Measurements from ENCODE around the gene TLE3.

Gene TLE3

DNA sequence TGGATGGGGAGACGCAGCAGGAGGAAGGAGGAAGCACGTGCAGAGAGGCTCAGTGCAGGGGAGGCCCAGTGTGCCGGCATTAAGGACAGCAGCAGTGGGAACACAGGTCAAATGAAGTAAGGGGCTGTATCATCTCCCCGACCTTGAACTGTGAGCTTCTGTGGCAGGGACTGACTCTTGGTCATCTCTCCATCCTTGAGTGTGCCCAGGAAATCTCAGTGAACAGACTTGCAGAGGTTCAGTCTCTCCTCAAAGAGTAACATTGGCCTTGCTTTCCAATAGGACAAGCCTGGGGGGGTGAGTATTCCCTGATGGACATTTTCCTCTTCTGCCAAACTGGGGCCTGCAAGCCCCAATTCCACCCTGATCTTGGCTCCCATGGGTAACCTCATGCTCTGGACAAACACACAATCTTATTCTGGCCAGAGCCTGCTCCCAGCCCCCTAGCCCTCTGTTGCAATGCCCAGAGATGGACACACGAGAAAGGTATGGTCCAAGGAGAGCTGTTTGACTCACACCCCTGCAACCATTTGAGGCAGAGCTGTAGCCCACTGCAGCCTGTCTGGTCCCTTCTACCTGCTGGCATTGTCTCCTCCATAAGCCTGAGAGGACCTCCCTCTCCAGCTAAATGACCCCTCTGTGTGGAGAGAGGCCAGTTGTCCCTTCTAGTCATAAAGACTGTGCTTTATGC lies 50.9 kb downstream of the TLE3 start:
- no peak for DNase-seq

DNA sequence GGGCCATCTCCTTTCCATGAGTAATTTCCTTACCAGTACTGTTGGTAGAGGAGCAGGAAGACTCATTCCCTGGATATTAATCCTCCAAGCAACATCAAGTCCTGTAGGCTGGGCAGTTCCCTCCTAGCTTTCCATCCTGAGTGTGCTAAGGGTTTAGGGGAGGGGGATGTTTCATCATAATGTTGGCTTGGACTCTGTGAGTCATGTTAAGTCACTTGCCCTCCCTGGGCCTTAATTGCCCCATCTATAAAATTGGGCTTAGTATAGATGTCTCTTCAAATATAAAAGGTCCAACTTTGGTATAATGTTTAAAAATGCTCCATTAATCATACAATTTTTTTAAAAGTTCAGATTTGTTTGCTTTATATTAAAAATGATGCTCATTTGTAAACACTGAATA lies 52.7 kb downstream of the TLE3 start:
- no peak for DNase-seq

DNA sequence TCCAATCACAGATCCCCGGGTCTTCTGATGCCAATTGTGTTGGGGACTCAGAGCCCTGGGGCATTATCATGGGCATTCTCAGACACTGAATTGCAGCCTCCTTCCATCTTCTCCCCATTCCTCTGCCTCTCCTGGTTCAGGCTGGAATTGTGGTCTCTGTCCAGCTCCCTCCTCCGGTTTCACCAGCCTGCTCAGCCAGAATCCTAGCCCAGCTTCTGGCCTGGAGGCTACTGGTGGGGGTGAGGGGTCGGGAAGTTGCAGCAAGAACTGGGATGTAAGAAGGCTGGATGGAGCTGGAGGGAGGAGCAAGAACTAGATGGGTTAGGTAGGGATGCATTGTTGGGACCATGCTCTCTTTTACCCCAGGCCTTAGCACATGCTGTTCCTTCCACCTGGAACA lies 53.5 kb downstream of the TLE3 start:
- no peak for DNase-seq

DNA sequence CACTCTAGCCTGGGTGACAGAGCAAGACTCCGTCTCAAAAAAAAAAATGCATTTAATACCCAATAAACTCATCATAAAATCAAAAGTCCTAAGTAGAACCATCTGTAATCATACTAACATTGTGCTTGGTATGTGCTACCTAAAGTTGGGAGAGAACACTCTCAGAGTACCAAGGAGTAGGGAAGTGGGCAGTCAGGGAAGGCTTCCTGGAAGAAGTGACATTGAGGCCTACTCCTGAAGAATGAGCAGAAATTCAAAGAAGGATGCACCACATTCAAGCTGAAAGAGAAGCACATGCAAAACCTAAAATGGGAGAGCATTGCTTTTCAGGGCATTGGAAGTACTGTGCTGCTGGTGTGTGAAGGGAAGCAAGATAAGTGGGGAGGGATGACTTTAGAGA lies 54.1 kb downstream of the TLE3 start:
- no peak for DNase-seq

DNA sequence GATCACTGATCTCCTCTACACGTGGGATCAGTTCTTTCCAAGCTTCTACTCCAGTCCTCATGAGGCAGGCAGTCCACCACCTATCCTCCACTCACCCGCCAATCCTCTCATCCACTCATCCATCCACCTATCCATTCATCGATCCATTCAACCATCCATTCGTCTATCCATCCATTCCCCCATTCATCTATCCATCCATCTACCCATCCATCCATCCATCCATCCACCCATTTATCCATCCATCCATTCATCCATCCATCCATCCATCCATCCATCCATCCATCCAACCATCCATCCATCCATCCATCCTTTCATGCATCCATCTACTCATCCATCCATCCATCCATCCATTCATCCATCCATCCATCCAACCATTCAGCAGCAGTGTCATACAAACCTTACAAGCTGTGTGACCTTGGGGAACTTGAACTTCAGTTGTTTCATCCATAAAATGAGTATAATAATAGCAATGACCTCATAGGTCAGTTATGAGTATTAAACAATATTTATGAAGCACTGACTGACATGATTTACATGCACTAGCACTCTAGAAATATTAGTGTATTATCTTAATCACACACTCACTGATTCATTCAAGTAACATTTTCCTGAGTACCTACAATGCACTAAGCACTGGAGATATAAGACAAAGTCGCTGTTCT lies 55.0 kb downstream of the TLE3 start:
- DNase-seq: no peak

DNA sequence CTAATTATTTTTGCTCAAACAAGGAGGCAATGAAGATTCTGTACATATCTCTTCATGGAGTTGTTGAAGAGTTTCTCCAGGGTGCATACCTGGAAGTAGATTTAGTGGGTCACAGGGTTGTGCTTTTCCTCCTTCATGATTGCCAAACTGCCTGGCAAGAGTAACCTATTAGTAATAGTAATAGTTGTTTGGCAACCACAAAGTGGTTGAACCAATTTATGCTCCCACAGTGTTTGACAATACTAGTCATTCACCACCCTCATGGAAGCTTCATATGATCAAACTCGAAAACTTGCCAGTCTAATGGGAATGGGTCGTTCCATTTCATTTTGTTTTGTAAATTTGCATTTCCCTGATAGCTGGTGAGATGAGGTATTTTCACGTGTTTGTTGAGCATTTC lies 57.8 kb downstream of the TLE3 start:
- peak; percentile 11 for DNase-seq

DNA sequence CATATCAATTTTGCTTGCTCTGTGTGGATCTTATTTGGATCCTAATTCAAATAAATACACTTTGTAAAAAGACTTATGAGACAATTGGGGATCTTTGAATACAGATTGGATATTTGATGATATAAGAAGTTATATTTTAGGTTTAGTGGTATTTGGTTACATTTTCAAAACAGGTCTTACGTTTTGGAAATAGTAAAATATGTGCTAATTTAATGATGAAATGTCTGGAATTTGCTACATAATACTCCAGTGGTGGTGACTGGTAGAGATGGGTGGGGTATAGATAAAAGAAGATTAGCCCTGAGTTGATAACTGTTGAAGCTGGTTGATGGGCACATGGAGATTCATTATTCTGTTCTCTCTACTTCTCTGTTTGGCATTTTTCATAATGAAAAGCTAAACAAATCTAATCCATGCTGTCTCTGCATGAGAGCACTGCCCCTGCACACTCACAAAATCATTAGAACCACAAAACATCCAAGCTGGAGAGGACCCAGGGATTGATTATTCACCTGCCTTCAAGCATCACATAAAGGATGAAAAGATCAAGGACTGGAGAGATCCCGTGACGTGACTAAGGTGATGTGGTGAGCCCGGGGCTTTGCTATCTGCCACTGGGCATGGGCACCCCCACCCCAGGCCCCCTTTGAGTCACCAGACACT lies 58.9 kb downstream of the TLE3 start:
- no peak for DNase-seq

DNA sequence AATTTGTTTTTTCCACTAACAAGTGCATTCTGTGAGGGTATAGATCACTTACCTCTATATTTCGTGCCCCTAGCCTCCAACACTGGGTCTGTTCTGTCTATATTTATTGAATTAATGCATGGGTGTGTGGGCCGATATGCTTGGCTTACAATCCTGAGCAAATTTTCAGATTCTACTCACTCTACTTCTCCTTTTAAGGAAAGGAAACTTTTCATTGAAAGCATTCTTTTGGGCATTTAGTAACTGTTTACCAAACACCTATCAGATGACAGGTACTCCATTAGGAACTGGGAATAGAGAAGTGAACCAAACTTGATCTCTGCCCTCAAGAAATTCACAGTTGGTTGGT lies 60.5 kb downstream of the TLE3 start:
- DNase-seq: no peak

DNA sequence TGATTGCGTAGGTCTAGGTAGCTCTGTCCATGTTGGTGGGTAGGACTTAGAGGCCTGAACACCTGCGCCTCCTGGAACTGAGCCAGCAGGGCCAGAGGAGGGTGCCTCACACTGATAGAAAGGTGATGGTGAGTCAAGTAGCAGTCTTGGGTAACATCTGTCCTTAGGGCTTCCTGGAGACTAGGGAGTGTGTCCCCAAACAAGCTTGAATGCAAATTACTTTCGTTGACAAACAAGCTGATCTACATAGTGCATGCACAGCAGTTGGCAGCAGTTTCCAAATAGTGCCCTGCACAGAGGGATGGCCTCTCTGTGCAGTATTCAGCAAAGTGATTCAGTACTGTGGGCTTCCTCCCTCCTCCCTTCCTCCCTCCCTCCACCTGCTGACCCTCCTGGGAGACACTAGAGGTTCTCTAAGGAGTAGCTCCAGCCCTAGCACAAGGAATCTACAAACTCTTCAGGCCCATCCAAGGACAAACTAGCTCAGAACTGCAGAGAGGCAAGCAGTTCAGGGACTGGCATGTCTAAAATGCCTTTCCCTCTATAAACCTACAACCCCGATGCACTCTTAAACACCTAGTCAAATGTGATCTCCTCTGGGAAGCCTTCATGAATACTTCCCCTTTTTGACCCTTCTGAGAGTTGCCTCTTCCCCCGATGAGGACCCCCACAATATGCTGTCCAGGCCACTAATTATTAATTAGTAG lies 61.0 kb downstream of the TLE3 start:
- DNase-seq: no peak

DNA sequence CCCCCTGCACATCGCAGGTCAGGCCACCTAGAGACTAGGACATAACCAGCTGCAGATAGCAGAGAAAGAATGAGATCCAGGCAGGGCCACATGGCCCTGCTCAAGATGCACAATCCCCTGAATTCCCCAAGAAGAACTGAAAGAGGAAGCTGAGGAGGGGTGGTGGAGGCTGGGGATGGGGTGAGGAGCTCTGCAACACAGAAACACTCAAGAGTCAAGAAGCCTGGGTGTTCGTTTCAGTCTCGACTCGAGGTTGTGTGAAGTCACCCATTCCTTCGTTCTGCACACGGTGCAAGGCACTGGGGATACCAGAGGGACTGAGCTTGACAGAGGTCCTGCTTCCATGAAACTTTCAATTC lies 62.0 kb downstream of the TLE3 start:
- DNase-seq: no peak

DNA sequence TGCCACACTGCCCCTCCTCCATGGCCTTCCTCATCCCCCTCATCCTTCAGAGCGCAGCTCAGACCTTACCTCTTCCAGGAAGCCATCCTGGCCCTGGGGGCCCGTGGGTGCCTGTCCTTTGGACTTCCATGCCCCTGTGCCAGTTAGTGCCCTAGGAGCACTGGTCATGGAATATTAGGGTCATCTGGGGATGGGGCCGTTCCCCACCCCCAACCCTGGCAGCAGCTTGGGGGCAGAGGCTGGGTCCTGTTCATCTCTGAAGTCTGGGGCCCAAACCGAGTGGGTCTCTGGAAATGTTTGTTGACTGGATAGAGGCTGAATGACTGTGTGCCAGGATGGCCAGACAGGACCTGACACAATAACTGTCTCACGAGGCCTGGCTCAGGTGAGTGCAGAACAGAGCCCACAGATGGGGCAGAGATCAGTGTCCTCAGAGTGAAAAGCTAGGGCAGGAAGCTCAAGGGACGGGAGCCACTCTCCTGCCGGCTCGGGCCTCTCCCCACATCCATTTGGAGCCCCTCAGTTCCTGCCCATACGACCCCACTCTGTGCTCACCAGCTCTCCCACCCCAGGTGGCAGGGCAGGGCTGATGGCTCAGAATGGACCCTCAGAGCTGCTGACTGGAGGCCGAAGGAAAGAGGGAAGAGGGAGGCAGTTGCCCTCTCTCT lies 62.5 kb downstream of the TLE3 start:
- DNase-seq: no peak

DNA sequence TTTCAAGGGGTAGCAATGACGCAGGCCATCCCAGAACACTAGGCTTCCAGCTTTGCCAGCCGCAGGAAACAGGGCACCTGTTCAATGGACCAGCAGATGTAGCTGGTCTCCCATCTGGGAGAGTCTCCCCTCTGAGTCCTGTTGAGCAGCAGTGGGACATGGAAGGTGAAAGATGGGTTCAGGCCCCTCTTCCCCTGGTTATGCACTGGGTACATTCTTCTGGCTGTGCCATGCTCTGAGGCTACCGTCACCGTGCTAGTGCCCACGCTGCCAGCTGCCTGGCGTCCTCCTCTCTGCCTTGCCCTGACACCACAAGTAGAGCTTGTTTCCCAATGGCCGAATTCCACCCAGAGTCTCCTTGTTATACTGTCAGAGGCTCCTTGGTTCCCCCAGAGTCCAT lies 63.1 kb downstream of the TLE3 start:
- DNase-seq: no peak

DNA sequence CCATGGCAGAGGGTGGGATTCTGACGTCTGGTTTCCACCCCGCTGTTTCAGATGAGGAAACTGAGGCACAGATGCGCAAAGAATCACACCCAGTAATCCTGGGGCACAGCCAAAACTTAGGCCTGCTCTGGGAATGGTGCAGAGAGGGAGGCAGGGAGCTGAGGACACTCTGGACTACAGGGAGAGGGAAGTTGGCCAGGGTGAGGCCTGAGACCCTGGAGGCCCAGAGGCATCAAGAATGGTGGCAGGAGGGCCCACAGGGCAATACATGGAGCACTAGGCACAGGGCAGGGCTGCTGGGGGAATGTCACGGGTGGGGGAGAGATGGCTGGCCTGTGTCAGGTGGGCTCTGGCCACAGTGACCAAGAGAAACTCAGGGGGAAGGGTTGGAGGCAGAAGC lies 63.6 kb downstream of the TLE3 start:
- no peak for DNase-seq

DNA sequence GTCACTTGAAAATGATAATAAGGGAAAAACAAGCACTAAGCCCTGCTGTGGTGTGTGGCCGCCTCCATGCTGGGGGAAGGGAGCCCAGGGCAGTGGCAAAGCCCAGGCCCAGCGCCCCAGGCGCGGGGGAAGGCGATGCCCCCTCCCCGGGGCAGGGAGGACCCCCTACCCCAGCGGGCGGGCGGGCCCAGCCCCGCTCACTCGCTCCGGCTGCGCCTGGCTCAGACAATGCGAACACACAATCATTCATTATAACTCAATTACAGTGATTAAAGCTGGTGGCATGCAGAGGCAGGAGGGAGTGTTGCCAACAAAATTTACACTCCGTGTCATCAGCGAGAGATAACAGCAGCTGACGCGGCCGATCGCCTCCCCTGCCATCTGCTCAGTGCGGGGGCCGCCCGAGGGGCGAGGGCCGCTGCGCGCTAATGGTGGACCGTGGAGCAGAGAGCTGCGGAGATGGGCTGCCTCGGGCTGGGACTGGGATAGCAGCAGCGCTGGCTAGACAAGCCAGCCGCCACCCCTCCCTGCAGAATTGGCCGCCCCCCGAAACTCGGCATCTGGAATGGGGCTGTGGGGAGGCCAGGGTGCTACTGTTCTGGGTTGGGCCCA lies 64.1 kb downstream of the TLE3 start:
- no peak for DNase-seq

DNA sequence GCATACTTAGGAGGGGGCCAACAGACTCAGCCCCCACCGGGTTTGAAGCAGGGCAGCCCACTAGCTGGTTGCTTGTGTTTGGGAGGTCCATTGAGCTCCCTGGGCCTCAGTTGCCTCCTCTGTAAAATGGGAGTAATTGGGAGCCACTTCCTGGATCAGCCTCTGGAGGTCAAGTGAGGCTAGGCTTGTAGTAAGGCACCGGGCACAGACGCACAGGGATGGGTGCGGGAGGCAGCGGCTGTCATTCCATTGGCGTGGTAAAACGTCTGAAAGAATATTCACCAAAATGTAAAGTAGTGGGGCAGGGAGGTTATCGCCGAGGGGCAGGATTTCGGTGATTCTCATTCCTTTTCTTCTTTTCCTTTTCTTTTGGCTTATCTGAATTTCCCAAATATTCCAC lies 64.6 kb downstream of the TLE3 start:
- DNase-seq: no peak

DNA sequence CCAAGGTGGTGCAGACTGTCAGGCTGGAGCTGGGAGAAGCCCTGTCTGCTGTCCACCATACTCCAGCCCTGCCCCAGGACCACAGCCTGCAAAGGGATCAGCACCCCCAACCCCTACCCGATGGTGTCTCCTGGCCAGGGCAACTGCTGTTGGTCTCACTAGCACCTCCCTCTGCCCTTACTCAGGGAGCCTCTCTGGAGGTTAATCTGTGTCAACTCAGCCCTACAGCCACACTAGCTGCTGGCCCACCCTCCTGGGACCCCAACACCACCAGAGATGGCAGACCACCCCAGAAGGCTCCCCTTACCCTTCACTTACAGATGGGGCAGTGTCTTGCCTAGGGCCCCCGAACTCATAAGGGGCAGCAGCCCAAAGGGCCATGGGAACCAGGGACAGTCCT lies 65.2 kb downstream of the TLE3 start:
- DNase-seq: no peak

DNA sequence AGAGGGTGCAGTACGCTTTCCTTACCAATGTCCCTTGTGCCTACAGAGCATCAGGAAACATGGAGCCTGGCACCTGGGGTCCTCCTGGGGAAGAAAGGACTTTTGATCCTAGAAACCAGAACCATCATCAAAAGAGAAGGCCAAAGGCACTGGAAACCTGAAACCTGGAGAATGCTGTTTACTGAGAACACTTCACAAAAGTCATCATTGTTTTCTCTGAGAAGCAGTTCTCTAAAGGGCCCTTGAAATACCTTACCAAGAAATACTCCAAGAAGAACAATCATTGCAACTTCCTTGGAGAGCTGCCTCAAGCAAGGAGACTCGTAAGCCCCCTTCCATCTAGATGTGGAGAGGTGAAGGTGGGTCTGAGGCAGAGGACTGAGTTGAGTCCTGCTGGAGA lies 66.0 kb downstream of the TLE3 start:
- DNase-seq: no peak

DNA sequence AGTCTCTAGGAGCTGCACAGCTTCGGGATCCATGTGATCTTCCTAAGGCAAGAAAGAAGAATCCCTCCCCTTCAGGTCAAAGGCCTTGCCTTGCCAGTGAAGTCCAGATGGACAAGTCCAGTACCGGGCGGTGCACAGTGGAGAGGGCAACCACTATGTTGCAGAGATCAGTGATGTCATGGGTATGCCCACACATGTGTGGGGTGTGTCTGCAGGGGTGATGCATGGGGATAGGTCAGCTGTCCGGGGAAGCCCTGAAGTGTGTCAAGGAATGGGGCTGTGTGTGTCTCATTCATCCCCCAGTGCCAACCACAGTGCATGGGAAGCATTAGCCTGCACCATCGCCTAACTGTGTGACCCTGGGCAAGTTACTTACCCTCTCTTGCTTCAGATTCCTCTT lies 66.5 kb downstream of the TLE3 start:
- DNase-seq: no peak

DNA sequence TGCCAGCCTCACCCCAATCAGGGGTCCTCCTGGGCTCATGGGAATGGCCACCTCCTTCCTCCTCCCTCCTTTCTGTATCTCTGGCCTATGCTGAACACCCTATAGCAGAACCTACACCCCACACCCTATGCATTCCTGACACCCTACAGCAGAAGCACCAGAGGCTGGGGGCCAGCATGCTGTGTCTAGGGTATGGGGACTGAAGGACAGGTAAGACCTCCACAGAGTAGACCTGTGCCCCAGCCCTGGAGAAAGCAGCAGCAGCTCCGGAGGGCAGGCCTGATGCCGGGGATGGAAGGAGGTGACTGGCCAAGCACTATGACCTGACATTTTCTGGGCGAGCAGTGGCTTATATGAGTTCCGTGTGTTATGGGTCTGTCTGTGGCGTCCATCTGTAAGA lies 66.9 kb downstream of the TLE3 start:
- DNase-seq: no peak

DNA sequence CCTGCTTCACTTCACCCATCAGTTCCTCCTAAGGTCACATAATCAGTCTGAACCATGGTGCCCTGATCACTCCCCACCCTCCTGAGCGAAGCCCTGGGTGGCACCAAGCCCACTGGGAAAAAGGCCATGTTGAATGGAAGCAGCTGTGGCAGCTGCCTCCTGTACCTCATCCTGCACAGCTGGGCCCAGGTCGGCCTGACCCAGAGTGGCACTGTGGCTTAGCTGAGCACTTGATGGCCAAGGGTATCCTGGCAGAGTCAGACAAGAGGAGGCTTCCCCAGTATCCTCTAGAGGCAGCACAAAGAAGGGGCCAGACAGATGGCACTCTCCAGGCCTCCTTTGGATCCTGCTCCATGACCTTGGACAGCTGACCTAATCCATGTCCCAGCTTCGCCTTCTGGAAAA lies 68.4 kb downstream of the TLE3 start:
- DNase-seq: no peak

DNA sequence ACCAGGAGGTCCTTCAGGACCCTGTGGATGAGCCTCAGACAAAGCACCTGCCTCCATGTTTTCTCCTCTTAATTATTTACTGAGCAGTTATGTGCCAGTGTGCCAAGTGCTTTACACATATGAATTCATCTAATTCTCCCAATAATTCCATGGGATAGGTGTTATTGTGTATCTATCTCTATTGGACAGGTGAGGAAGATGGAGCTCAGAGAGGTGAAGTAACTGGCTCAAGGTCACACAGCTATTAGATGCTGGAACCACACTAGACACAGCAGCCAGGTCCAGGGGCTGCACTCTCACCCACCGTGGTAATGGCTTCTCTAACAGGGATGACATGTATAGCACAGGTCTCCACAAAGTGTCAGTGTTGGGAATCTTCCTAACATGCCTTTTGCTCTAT lies 70.2 kb downstream of the TLE3 start:
- no peak for DNase-seq

DNA sequence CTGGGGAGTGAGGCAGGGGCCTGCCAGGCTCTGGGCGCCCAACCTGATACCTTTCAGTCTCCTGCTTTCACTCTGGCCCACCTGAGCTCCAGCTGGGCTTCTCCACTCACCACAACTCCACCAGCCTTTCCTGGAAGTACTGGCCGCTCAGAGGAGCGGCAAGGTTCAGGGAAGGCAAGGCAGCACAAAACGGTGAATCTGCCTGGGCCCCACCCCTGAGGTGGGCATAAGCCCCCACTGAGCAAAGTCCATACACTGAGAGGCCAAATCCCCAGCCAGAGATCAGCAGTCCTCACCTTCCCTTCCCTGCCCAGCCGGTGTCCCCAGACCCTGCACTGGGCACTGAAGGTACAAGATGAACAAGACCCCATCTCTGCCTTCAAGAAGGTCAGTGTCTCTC lies 70.7 kb downstream of the TLE3 start:
- DNase-seq: no peak

Data from activated CD4-positive, alpha-beta T cell treated with anti-CD3 and anti-CD28 coated beads, Interleukin-10, Interleukin-2, amounts not matched to agents 100 ng/mL and 50 ng/mL, durations not matched to agents 16 hours and 8 hours (primary cell).